ENCODE results near the gene CLASP1. TPM values are rescaled to one million over a fixed set of nuclear protein-coding genes. Genes with fewer than 3 reads are reported as not detected.

Gene CLASP1
- total RNA-seq: 46.0 and 51.0 TPM in 2 replicates

DNA sequence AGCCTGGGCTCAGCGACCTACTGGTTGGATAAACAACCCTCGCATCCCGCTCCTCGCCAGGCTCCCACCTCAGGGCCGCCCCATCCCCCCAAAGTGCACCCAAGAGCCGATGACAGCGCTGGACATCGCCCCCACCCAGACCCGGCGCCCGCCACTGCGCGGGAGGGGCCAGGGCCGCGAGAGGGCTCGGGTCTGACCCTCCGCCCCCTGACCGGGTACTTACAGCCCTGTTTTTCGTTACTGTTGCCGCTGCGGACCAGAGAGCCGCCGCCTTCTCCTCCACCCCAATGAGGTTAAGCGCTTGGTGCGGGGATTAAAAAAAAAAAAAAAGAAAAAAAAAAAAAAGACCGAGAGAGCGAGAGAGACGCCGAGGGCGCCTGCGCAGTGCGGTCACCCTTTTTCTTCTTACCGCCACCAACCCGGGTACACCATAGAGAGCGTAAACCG lies at the start of gene CLASP1:
Gene CLASP1 (minus strand): TSS at position 314 of the 447 bp plus-strand sequence. CDS start 43,567 bp downstream, outside the sequence.
- H3K27ac ChIP-seq (ENCODE audit: low read depth, low read length): peak within 1 kb of the TSS; percentile 98
- no peaks in the 10 kb centered on the region for H3K27me3 ChIP-seq (ENCODE audit: insufficient read depth, low read length)
- H2AFZ ChIP-seq (ENCODE audit: low read length): peak within 1 kb of the TSS; percentile 100
- peaks cover 15% of the 10 kb centered on the region for H3K4me1 ChIP-seq (ENCODE audit: insufficient read depth, low read length)
- peaks cover 17% of the 10 kb centered on the region for H4K20me1 ChIP-seq (ENCODE audit: insufficient read depth, low read length)
- no peak for TF ChIP-seq CTCF (IDR thresholded peaks at IDR 0.05; ENCODE audit: extremely low read depth, low read depth, low read length)
- peaks cover 73% of the 10 kb centered on the region for H3K79me2 ChIP-seq (ENCODE audit: insufficient read depth, low read length)
- DNase-seq (ENCODE audit: insufficient read length, low spot score, missing footprints): peak; percentile 98
- H3K4me3 ChIP-seq (ENCODE audit: insufficient read depth, low read length): peak within 1 kb of the TSS; percentile 97
- H3K36me3 ChIP-seq (ENCODE audit: insufficient read depth, low read length): no peaks in the 10 kb centered on the region
- H3K4me2 ChIP-seq (ENCODE audit: insufficient read depth, low read length): peak within 1 kb of the TSS; percentile 99
- no peaks in the 10 kb centered on the region for H3K9me3 ChIP-seq (ENCODE audit: low read depth, low read length)

DNA sequence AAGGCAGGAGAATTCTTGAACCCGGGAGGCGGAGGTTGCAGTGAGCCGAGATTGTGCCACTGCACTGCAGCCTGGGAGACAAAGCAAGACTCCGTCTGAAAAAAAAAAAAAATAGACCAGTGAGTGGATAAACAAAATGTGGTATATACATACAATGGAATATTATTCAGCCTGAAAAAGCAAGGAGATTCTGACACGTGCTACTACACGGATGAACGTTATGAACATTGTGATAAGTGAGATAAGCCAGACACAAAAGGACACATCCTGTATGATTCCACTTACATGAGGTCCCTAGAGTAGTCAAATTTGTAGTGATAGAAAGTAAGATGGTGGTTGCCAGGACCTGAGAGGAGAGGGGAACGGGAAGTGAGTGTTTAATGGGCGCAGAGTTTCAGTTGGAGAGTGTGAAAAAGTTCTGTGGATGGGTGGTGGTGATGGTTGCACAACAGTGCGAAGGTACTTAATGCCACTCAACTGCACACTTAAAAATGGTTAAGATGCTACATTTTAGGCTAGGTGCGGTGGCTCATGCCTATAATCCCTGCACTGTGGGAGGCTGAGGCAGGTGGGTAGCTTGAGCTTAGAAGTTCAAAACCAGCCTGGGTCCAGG lies 49.2 kb upstream of the CLASP1 start:
- Histone ChIP-seq H3K27me3 (ENCODE audit: insufficient read depth, low read length) (no peaks in the 10 kb centered on the region), H4K20me1 (ENCODE audit: insufficient read depth, low read length) (no peaks in the 10 kb centered on the region), H2AFZ (ENCODE audit: low read length) (no peak overlapping the region), H3K9me3 (ENCODE audit: low read depth, low read length) (no peaks in the 10 kb centered on the region), H3K4me1 (ENCODE audit: insufficient read depth, low read length) (peaks cover 19% of the 10 kb centered on the region), H3K36me3 (ENCODE audit: insufficient read depth, low read length) (no peaks in the 10 kb centered on the region), H3K27ac (ENCODE audit: low read depth, low read length) (no peak overlapping the region), H3K4me3 (ENCODE audit: insufficient read depth, low read length) (no peak overlapping the region), H3K79me2 (ENCODE audit: insufficient read depth, low read length) (no peaks in the 10 kb centered on the region), H3K4me2 (ENCODE audit: insufficient read depth, low read length) (no peak overlapping the region)
- no peak for DNase-seq (ENCODE audit: insufficient read length, low spot score, missing footprints)
- TF ChIP-seq CTCF (IDR thresholded peaks at IDR 0.05; ENCODE audit: extremely low read depth, low read depth, low read length): no peak

- Histone ChIP-seq H3K4me1 (ENCODE audit: insufficient read depth, low read length) (peaks cover 19% of the 10 kb centered on the region), H3K4me3 (ENCODE audit: insufficient read depth, low read length) (no peak overlapping the region), H2AFZ (ENCODE audit: low read length) (no peak overlapping the region), H4K20me1 (ENCODE audit: insufficient read depth, low read length) (no peaks in the 10 kb centered on the region), H3K36me3 (ENCODE audit: insufficient read depth, low read length) (no peaks in the 10 kb centered on the region), H3K9me3 (ENCODE audit: low read depth, low read length) (no peaks in the 10 kb centered on the region), H3K27me3 (ENCODE audit: insufficient read depth, low read length) (no peaks in the 10 kb centered on the region), H3K27ac (ENCODE audit: low read depth, low read length) (no peak overlapping the region), H3K4me2 (ENCODE audit: insufficient read depth, low read length) (no peak overlapping the region), H3K79me2 (ENCODE audit: insufficient read depth, low read length) (no peaks in the 10 kb centered on the region)
- DNase-seq (ENCODE audit: insufficient read length, low spot score, missing footprints): no peak
- TF ChIP-seq CTCF (IDR thresholded peaks at IDR 0.05; ENCODE audit: extremely low read depth, low read depth, low read length): no peak
Observed at GRCh38 chr2:121697108-121697631, 47.9 kb upstream of the CLASP1 start.

GRCh38 chr2:121696410-121696930 lies 47.2 kb upstream of the CLASP1 start:
- H4K20me1 ChIP-seq (ENCODE audit: insufficient read depth, low read length): no peaks in the 10 kb centered on the region
- H3K27me3 ChIP-seq (ENCODE audit: insufficient read depth, low read length): no peaks in the 10 kb centered on the region
- no peak for DNase-seq (ENCODE audit: insufficient read length, low spot score, missing footprints)
- H3K4me1 ChIP-seq (ENCODE audit: insufficient read depth, low read length): peaks cover 19% of the 10 kb centered on the region
- no peaks in the 10 kb centered on the region for H3K79me2 ChIP-seq (ENCODE audit: insufficient read depth, low read length)
- no peak for TF ChIP-seq CTCF (IDR thresholded peaks at IDR 0.05; ENCODE audit: extremely low read depth, low read depth, low read length)
- no peaks in the 10 kb centered on the region for H3K9me3 ChIP-seq (ENCODE audit: low read depth, low read length)
- H3K36me3 ChIP-seq (ENCODE audit: insufficient read depth, low read length): no peaks in the 10 kb centered on the region
- no peak overlapping the region for H2AFZ ChIP-seq (ENCODE audit: low read length)
- no peak overlapping the region for H3K4me3 ChIP-seq (ENCODE audit: insufficient read depth, low read length)
- no peak overlapping the region for H3K4me2 ChIP-seq (ENCODE audit: insufficient read depth, low read length)
- H3K27ac ChIP-seq (ENCODE audit: low read depth, low read length): no peak overlapping the region

Data from osteoblast (primary cell).